SK-N-SH (cell line): ENCODE data around the gene KIF11. TPM values are rescaled to one million over a fixed set of nuclear protein-coding genes. Genes with fewer than 3 reads are reported as not detected.

Experiments used
- CTCF ChIA-PET: fragments of 300-600, 350-600 bp; formaldehyde crosslinking; extraction: SDS; loops from one replicate; lab custom pipeline; 2021; lab: Yijun Ruan, JAX
- POLR2A ChIA-PET: fragments of 350-600 bp; sonication (Branson Sonifier 250); formaldehyde crosslinking; extraction: SDS; loops from one replicate; lab custom pipeline; 2020; ENCODE audit warnings: antibody characterized with exemption, inconsistent platforms; lab: Yijun Ruan, JAX
- DNase-seq: peaks from one replicate; pipeline ENCODE4 v3.0.0; 2012
- H2AFZ ChIP-seq: fragments of 200-600 bp; sonication (generic); 2 replicates; pipeline ENCODE4 v1.8.1; 2016; ENCODE audit warnings: antibody characterized with exemption, mild to moderate bottlenecking, low read depth
- H3F3A ChIP-seq: fragments of 200-600 bp; sonication (generic); replicated peaks from 2 replicates; pipeline ENCODE3; 2016; ENCODE audit warnings: antibody characterized with exemption, mild to moderate bottlenecking; ENCODE audit not compliant: insufficient read depth
- H3K27ac ChIP-seq, 2 experiments: fragments of 200-500 bp in 1 of 2; fragments of 200-600 bp in 1 of 2; sonication (Bioruptor generic) in 1 of 2; sonication (generic), shearing (Covaris generic) in 1 of 2; 2 replicates each; pipeline versions ENCODE4 v1.5.1 to v1.6.1; 2014 to 2016; ENCODE audit warnings: low read depth in 2 of 2, inconsistent platforms in 1 of 2, low read length in 1 of 2, mild to moderate bottlenecking in 1 of 2, mixed read lengths in 1 of 2
- H3K27me3 ChIP-seq: fragments of 200-600 bp; sonication (generic), shearing (Covaris generic); 2 replicates; pipeline ENCODE4 v1.6.1; 2016; ENCODE audit warnings: mixed run types; ENCODE audit not compliant: insufficient read depth
- H3K36me3 ChIP-seq, 2 experiments: fragments of 200-500 bp in 1 of 2; fragments of 200-600 bp in 1 of 2; sonication (Bioruptor generic) in 1 of 2; sonication (generic) in 1 of 2; replicated peaks in 1 of 2; 2 replicates each; pipeline versions ENCODE3 to v1.5.1; 2014 to 2016; ENCODE audit warnings: low read length in 1 of 2, mild to moderate bottlenecking in 1 of 2; ENCODE audit not compliant: insufficient read depth in 2 of 2, control insufficient read depth in 1 of 2
- H3K4me1 ChIP-seq, 2 experiments: fragments of 200-500 bp in 1 of 2; fragments of 200-600 bp in 1 of 2; sonication (Bioruptor generic) in 1 of 2; sonication (generic), shearing (Covaris generic) in 1 of 2; 2 replicates each; pipeline versions ENCODE4 v1.5.1 to v1.6.1; 2014 to 2016; ENCODE audit warnings: low read depth in 1 of 2, low read length in 1 of 2, mixed run types in 1 of 2; ENCODE audit not compliant: insufficient read depth in 2 of 2, control insufficient read depth in 1 of 2
- H3K4me2 ChIP-seq: fragments of 200-600 bp; sonication (generic), shearing (Covaris generic); 2 replicates; pipeline ENCODE4 v1.6.1; 2017; ENCODE audit warnings: mixed run types
- H3K4me3 ChIP-seq, 2 experiments: fragments of 200-500 bp in 1 of 2; fragments of 200-600 bp in 1 of 2; sonication (Bioruptor generic) in 1 of 2; sonication (generic), shearing (Covaris generic) in 1 of 2; 2 replicates each; pipeline versions ENCODE4 v1.5.1 to v1.8.1; 2014 to 2016; ENCODE audit warnings: low read depth in 2 of 2, inconsistent platforms in 1 of 2, low read length in 1 of 2, mild to moderate bottlenecking in 1 of 2, mixed read lengths in 1 of 2, moderate library complexity in 1 of 2
- H3K79me2 ChIP-seq: fragments of 200-600 bp; sonication (generic); 2 replicates; pipeline ENCODE4 v1.8.1; 2017; ENCODE audit warnings: mild to moderate bottlenecking; ENCODE audit not compliant: insufficient read depth
- H3K9ac ChIP-seq: fragments of 200-600 bp; sonication (generic); 2 replicates; pipeline ENCODE4 v1.6.1; 2017; ENCODE audit warnings: mixed run types
- H3K9me2 ChIP-seq: fragments of 200-600 bp; sonication (generic); 2 replicates; pipeline ENCODE4 v1.6.1; 2017; ENCODE audit warnings: mixed run types
- H3K9me3 ChIP-seq: fragments of 200-600 bp; sonication (generic); 2 replicates; pipeline ENCODE4 v1.6.1; 2017; ENCODE audit warnings: mixed run types, mild to moderate bottlenecking, moderate library complexity
- H4K20me1 ChIP-seq: fragments of 200-600 bp; sonication (generic); 2 replicates; pipeline ENCODE4 v1.6.1; 2017; ENCODE audit warnings: mild to moderate bottlenecking, mixed run types; ENCODE audit not compliant: insufficient read depth
- ELF1 ChIP-seq: IDR thresholded peaks from 2 replicates; pipeline ENCODE4 v1.4.0; 2012
- FOXJ3 ChIP-seq: sonication (generic); formaldehyde crosslinking; IDR thresholded peaks from 2 replicates; pipeline ENCODE4 v1.5.1; 2020; ENCODE audit warnings: mild to moderate bottlenecking, missing genetic modification reagents
- FOXM1 ChIP-seq: IDR thresholded peaks from 2 replicates; pipeline ENCODE4 v1.4.0; 2012; ENCODE audit warnings: low read depth, mild to moderate bottlenecking
- MXI1 ChIP-seq: IDR thresholded peaks from 2 replicates; pipeline ENCODE4 v1.6.1; 2012; ENCODE audit warnings: mild to moderate bottlenecking, low read depth, low read length, improper control_type of control experiment
- NFIC ChIP-seq: IDR thresholded peaks from 2 replicates; pipeline ENCODE4 v1.4.0; 2012; ENCODE audit warnings: borderline replicate concordance
- RCOR1 ChIP-seq: fragments of 150-350 bp; IDR thresholded peaks from 2 replicates; pipeline ENCODE4 v1.6.1; 2017; ENCODE audit warnings: antibody characterized with exemption, low read length
- RFX5 ChIP-seq: IDR thresholded peaks from 2 replicates; pipeline ENCODE4 v1.6.1; 2012; ENCODE audit warnings: mild to moderate bottlenecking, improper control_type of control experiment, low read length
- RXRA ChIP-seq: IDR thresholded peaks from 2 replicates; pipeline ENCODE4 v1.4.0; 2012; ENCODE audit warnings: low read depth, mild to moderate bottlenecking, borderline replicate concordance
- SIN3A ChIP-seq: IDR thresholded peaks from 2 replicates; pipeline ENCODE4 v1.6.1; 2012; ENCODE audit warnings: low read depth, mild to moderate bottlenecking, low read length, moderate library complexity, borderline replicate concordance
- SMC3 ChIP-seq: IDR thresholded peaks from 2 replicates; pipeline ENCODE4 v1.6.1; 2012; ENCODE audit warnings: low read depth, low read length, improper control_type of control experiment
- TAF1 ChIP-seq: IDR thresholded peaks from 2 replicates; pipeline ENCODE4 v1.6.1; 2012; ENCODE audit warnings: low read depth, mild to moderate bottlenecking, low read length, moderate library complexity, borderline replicate concordance
- TCF12 ChIP-seq: IDR thresholded peaks from 2 replicates; pipeline ENCODE4 v1.4.0; 2012
- TEAD4 ChIP-seq: IDR thresholded peaks from 2 replicates; pipeline ENCODE4 v1.4.0; 2012; ENCODE audit warnings: mild to moderate bottlenecking, borderline replicate concordance; ENCODE audit not compliant: insufficient read depth
- YY1 ChIP-seq: IDR thresholded peaks from 2 replicates; pipeline ENCODE4 v1.4.0; 2012; ENCODE audit warnings: low read depth, mild to moderate bottlenecking
- WGBS: methylation state at CpG from one replicate; pipeline ENCODE4 v1.1.6; 2017; ENCODE audit warnings: low lambda C conversion rate; 5-methylcytosine and 5-hydroxymethylcytosine counted together
- polyA plus RNA-seq, 3 experiments: library from polyadenylated mRNA; depleted of rRNA; stranded (reverse); fragments of >200 nt; gene quantifications; 2 replicates each; pipeline ENCODE4 v1.2.3, GENCODE V29; 2012
- TF ChIP-seq, protein P1 (sequence below): IDR thresholded peaks from 2 replicates; pipeline ENCODE4 v1.4.0; 2012; ENCODE audit warnings: low read depth
- TF ChIP-seq, protein P2 (sequence below): fragments of 150-350 bp; IDR thresholded peaks from 2 replicates; pipeline ENCODE4 v1.6.1; 2017; ENCODE audit warnings: antibody characterized with exemption, low read length, low read depth, borderline replicate concordance
- TF ChIP-seq, protein P3 (sequence below): IDR thresholded peaks from 2 replicates; pipeline ENCODE4 v1.4.0; 2012; ENCODE audit warnings: low read depth, borderline replicate concordance

Gene KIF11
- polyA plus RNA-seq, 1 of the 3 experiments (the other 2 are of a cell fraction), result 4.0 TPM

DNA sequence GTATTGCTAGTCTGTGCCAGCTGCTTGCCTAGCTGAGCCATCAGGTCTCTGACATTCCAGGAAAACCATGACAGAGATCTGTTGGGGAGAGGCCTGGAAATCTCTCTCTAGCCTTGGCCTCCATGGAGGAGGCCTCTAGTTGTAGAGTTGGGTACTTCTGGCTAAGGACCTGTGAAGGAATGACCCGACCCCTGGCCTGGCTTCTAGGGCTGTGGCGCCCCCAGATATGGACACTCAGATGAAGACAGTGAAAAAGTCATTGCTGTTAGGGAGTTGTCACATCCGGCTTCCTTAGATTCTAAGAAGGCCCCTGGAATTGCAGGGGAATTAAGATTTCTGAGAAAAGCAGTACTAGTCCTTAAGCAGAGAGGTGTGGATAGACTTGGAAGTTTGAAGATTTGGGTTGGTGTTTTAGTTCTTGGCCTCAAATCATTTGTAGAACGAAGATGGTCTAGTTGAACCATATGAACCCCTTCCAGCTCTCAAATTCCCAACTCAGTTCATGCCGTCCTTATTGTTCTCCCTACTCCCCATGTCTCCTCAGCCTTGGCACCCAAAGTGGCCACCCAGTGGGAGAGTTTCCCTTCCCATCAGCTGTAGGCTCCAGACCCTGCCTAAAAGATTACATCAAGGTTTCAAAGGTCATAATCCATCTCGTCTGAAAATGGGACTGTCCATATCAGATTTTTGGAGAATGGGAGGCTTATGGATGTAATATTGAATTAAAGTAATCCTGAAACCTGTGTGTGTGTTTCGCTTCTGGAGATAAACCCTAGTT lies 103.9 kb downstream of the KIF11 start:
- ChIA-PET POLR2A (no interaction called here), CTCF (interaction anchor here (0.6 kb wide), 1 partner anchor 11 kb away, joined by 3 read pairs; no protein-coding TSS in a partner anchor)
- Histone ChIP-seq H3K36me3 (no peaks in the 10 kb centered on the region), H3K4me3 (no peak overlapping the region), H3K79me2 (no peaks in the 10 kb centered on the region), H3K9me2 (no peaks in the 10 kb centered on the region), H3K27me3 (no peaks in the 10 kb centered on the region), H3K9ac (no peak overlapping the region), H3K4me1 (peaks cover 4 to 8% of the 10 kb centered on the region in 2 experiments; a peak in 2 of 4 replicates), H3K27ac (no peak overlapping the region), H3K4me2 (no peak overlapping the region), H2AFZ (no peak overlapping the region), H3F3A (peaks cover 8% of the 10 kb centered on the region), H4K20me1 (no peaks in the 10 kb centered on the region), H3K9me3 (no peaks in the 10 kb centered on the region)
- 77% methylated on average over 7 of the region's 7 CpGs for WGBS
- TF ChIP-seq RXRA (no peak), RCOR1 (no peak), FOXJ3 (CRISPR knock-in tag) (no peak), SIN3A (no peak), TCF12 (no peak), SMC3 (no peak), ELF1 (no peak), MXI1 (no peak), NFIC (no peak), FOXM1 (no peak), RFX5 (no peak), TAF1 (no peak), TEAD4 (no peak), YY1 (no peak)
- TF ChIP-seq, protein P1, sequence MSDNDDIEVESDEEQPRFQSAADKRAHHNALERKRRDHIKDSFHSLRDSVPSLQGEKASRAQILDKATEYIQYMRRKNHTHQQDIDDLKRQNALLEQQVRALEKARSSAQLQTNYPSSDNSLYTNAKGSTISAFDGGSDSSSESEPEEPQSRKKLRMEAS, result no peak
- TF ChIP-seq, protein P2, sequence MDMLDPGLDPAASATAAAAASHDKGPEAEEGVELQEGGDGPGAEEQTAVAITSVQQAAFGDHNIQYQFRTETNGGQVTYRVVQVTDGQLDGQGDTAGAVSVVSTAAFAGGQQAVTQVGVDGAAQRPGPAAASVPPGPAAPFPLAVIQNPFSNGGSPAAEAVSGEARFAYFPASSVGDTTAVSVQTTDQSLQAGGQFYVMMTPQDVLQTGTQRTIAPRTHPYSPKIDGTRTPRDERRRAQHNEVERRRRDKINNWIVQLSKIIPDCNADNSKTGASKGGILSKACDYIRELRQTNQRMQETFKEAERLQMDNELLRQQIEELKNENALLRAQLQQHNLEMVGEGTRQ, result no peak
- TF ChIP-seq, protein P3, sequence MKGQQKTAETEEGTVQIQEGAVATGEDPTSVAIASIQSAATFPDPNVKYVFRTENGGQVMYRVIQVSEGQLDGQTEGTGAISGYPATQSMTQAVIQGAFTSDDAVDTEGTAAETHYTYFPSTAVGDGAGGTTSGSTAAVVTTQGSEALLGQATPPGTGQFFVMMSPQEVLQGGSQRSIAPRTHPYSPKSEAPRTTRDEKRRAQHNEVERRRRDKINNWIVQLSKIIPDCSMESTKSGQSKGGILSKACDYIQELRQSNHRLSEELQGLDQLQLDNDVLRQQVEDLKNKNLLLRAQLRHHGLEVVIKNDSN, result no peak
- DNase-seq, result peak; percentile 20
